Astrocyte of the cerebellum (primary cell): ENCODE data around the gene RAB6A.

Experiments
- DNase-seq: peaks from one replicate; pipeline ENCODE4 v3.0.0-alpha.2; 2011; ENCODE audit warnings: low read depth
- H3K4me3 ChIP-seq: 2 replicates; pipeline ENCODE4 v1.5.1; 2011; ENCODE audit warnings: mild to moderate bottlenecking, low read depth, low read length, moderate library complexity
- CTCF ChIP-seq: IDR thresholded peaks from 2 replicates; pipeline ENCODE4 v1.5.1; 2012; ENCODE audit warnings: low read length, low read depth, moderate library complexity, mild to moderate bottlenecking; ENCODE audit errors: missing control alignments
- in situ Hi-C: cut with HindIII; loops from 2 replicates; pipeline ENCODE4 v1.10.0; 2017; ENCODE audit warnings: low sequenced_read_pairs

The RAB6A gene

GRCh38 chr11:73637012-73637411 is 123.9 kb downstream of the RAB6A start:
- TF ChIP-seq CTCF, result no peak
- no peak for DNase-seq
- no peak overlapping the region for H3K4me3 ChIP-seq
- in situ Hi-C loops, result no loop called here

GRCh38 chr11:73636249-73636648 is 124.6 kb downstream of the RAB6A start:
- in situ Hi-C loops, result no loop called here
- H3K4me3 ChIP-seq, result no peak overlapping the region
- no peak for DNase-seq
- no peak for TF ChIP-seq CTCF

- in situ Hi-C loops, result no loop called here
- no peak for DNase-seq
- H3K4me3 ChIP-seq, result no peak overlapping the region
- no peak for TF ChIP-seq CTCF
Measured at GRCh38 chr11:73635721-73636120, 125.2 kb downstream of the RAB6A start.

GRCh38 chr11:73633999-73634398 is 126.9 kb downstream of the RAB6A start:
- no peak for TF ChIP-seq CTCF
- in situ Hi-C loops, result no loop called here
- DNase-seq, result no peak
- H3K4me3 ChIP-seq, result no peak overlapping the region

GRCh38 chr11:73632996-73633395 is 127.9 kb downstream of the RAB6A start:
- TF ChIP-seq CTCF, result no peak
- no peak for DNase-seq
- H3K4me3 ChIP-seq, result no peak overlapping the region
- in situ Hi-C loops, result no loop called here

GRCh38 chr11:73629907-73630306 is 131.0 kb downstream of the RAB6A start:
- DNase-seq, result no peak
- H3K4me3 ChIP-seq, result no peak overlapping the region
- in situ Hi-C loops, result no loop called here
- TF ChIP-seq CTCF, result no peak
